T-helper 22 cell (primary cell): Measurements from ENCODE around the gene WDR59.
"Not testable (repeated sequence)": the region's sequence is repeated elsewhere in the genome, so short reads cannot be mapped to it uniquely, and the experiment has no call there.

Experiments
- DNase-seq: peaks from one replicate; pipeline ENCODE4 v3.0.0-alpha.2; 2020; ENCODE audit warnings: low read depth

WDR59 gene

DNA sequence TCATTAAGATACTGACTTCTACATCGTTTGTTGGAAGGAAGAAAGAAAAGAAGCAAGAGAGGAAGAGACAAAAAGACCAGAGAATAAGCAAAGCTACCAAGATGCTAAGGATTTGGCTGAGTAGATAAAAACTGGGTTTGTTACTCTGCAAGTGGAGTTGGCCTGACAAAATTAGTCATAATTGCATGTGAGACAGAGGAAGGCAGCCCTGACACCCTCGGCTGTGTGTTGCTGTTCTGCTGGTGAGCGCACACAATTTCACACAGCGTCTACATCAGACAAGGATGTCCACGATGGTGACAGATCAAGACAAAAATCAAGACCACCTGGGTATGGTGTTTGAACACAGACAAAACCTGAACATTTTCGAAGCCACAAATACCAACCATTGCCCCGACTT is 134.9 kb downstream of the WDR59 start:
- DNase-seq, result no peak

DNA sequence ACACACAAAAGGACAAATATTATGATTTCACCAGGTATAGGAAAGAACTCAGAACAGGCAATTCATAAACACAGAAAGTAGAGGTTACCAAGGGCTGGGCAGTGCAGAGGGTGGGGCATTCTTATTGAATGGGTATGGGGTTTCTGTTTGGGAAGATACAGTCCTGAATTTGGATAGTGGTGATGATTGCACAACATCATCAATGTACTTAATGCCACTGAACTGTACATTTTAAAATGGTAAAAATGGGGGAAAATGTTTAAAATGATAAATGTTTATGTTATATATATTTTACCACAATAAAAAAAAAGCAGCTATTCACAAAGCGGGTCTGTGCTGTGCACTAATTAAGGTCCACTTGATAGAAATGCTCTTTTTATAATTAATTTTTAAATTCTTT is 137.7 kb downstream of the WDR59 start:
- DNase-seq, result no peak

DNA sequence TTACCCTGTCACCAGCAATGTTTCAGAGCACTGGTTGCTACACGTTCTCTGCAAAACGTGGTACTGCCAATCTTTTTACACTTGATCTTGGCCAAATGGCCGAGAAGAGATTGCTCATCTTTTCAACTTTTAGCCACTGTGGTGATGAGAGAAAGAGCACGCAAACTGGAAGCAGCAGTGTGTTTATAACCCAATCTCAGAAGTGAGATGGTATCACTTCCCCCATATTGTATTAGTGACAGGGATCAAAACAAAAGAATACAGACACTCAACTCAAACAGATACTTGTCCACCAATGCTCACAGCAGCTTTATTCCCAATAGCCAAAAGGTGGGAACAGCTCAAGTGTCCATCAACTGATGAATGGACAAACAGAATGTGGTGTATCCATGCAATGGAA is 138.2 kb downstream of the WDR59 start:
- DNase-seq, result no peak

DNA sequence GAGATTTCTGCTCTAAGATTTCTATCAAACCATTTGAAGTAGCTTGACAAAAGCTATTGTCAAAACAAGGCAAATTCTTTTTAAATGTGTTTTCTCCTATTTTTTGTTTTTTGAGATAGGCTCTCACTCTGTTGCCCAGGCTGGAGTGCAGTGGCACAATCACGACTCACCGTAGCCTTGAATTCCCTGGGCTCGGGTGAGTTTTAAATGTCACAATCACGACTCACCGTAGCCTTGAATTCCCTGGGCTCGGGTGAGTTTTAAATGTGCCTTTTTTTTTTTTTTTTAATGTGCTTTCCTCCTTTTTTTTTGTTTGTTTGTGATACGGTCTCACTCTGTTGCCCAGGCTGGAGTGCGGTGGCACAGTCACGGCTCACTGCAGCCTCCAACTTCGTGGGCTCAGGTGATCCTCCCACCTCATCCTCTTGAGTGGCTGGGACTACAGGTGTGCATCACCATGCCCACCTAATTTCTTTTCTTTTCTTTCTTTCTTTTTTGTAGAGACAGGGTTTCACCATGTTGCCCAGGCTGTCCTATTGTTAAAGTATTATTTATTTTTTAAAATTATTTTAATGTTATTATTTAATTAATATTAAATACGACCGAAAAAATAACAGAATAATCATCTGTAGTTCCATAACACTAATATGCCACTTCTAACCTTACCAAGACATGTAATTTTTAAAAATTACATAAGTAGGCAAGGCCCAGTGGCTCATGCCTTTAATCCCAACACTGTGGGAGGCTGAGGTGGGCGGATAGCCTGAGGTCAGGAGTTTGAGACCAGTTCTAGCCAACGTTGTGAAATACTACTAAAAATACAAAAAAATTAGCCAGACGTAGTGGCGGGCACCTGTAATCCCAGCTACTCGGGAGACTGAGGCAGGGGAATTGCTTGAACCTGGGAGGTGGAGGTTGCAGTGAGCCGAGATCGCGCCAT is 140.6 kb downstream of the WDR59 start:
- no peak for DNase-seq

DNA sequence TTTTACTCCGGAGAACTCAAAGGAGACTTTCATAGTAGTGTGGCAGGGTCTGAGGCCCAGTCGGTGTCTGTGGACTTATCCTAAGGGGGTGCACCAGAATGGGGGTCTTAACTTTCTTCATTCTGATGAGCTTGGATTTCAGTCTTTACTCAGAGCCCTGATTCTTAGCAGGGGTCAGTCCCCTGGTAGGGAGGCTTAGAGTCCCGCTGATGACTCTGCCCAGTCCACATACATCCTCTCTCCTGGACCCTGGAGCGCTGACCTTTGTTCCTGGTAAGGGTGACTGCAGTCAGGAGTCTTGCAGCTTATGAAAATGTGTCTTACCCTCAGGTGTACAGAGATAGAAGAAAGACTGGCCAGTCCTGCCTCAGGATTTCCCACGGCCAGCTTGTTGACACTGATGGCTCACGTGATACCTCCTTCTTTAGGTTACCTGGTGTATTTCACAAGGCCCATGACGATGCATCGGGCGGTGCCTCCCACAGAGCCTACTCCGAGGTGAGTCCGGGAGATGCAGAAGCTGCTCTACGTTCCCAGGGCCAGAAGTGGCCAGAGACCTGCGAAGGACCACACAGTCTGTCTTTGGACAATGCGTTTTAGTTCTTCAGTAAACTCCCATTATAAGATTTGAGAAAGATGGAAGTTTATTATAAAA is 141.4 kb downstream of the WDR59 start:
- not testable (repeated sequence) for DNase-seq

DNA sequence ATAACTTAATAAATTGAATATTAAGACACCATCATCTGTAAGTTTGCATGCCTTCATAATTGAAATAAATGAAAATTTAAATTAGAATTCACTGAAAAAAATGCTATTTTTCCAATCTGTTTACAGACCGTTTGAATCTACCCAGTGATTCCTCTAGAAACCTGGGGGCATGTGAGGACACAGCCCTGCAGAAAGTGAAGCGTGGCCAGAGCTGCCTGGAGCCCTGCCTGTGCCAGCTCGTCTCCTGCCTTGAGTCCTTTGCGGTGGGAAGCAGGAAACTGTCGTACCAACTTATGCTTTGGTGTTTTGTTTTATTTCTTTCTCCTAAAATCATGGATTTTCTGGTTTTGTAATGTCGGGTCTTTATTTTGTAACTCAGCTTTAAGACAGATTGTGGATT is 142.5 kb downstream of the WDR59 start:
- DNase-seq, result no peak

DNA sequence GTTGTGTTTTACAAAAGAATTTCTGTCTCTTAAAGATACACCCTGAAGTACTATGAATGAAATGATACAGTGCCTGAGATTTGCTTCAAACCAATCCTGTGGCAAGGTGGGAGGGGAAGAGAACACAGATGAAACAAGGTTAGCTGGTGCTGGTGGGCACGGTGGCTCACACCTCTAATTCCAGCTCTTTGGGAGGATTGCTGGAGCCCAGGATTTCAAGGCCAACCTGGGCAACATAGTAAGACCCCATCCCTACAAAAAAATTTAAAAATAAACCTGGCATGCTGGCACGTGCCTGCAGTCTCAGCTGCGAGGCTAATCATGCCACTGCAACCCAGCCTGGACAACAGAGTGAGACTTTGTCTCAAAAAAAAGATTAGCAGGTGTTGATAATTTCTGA is 143.0 kb downstream of the WDR59 start:
- DNase-seq, result no peak

DNA sequence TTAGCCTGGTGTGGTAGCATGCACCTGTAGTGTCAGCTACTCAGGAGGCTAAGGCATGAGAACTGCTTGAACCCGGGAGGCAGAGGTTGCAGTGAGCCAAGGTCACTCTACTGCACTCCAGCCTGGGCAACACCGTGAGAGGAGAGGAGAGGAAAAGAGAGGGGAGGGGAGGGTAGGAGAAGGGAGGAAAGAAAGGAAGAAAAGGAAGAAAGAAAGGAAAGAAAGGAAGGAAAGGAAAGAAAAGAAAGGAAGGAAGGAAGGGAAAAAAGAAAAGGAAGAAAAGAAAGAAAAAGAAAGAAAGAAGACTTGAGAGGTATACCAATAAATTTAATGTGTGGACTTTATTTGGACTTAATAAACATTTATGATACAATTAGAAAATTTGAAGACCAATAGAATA is 143.5 kb downstream of the WDR59 start:
- no peak for DNase-seq

DNA sequence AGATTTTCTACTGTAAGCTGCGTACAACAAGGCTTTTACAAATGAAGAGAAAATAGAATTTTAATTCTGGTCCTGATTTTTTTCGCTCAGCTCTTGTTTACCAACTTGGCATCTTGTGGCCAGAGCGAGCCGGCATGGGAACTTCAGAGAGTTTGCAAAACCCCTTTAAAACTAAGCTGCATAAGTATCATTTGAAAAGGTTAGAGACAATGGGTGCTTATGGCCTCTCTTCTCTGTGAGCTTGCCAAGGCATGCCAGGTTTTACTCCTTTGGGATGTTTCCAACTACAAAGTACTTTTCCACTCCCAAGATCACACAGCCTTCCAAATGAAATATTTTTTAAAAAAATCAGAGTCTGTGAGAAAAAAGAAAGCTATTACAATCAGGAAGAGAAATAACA is 147.9 kb downstream of the WDR59 start:
- no peak for DNase-seq

DNA sequence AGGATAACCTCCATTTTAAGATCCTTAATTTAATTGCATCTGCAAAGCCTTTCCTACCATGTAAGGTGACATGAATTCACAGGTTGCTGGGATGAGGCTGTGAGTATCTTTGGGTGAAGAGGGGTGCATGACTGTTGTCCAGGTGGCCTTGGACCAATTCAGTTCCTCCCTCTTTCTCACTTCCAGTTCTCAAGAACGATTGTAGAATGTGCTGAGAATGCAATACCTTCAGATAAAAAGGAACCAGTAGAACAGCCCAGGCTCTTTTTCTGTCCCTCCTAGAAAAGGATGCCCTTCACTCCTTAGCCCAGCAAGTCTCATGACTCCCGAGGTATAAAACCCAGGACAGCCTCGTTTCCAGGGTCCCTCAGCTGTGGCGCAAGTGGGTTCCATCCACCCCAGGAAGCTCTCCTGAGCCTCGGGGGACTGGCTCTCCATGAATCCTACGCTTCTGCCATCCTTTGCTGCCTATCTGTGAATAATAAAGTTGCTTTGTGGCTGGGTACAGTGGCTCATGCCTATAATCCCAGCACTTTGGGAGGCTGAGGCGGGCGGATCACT is 148.7 kb downstream of the WDR59 start:
- no peak for DNase-seq

GRCh38 chr16:74832228-74832627 is 152.7 kb downstream of the WDR59 start:
- DNase-seq, result no peak

DNA sequence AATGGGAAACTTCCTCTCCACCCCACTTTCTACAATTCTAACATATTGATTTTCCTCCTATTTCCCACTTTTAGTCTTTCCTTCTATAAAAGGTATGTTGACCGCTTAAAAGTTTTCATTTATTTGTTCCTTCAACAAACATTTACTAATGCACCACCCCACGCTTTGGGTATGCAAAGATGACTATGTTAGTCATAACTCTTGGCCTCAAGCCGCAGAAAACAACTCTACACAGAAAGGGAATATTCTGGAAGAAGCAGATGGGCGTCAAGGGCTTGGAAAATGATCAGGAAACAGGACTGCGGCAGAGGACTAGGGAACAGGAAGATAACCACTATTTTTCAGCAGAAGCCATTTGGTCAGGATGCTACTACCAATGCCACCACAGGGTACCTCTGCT is 153.5 kb downstream of the WDR59 start:
- DNase-seq, result no peak

GRCh38 chr16:74830648-74831047 is 154.3 kb downstream of the WDR59 start:
- no peak for DNase-seq

DNA sequence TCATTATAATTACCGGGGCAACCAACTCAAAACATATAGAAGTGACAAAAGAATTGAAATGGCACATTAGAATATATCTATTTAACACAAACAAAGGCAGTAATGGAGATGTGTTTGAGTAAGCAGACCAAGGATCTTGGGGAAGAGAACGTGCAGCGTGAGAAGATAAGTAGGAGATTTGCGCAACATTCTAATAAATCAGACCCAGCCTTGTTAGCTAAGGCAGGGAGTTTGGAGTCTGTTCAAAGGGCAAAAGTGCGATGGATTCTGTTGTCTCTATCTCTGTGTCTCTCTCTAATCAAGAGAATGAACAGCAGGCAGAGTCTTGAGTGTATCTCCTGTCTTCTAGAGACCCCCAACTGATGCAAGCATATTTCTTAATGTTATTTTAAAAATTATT is 155.3 kb downstream of the WDR59 start:
- no peak for DNase-seq

- no peak for DNase-seq
Measured at GRCh38 chr16:74825941-74826340, 159.0 kb downstream of the WDR59 start.

GRCh38 chr16:74825016-74825415 is 159.9 kb downstream of the WDR59 start:
- no peak for DNase-seq
